Astrocyte (in vitro differentiated cells and primary cell): ENCODE results near the gene CACNA1C. TPM values are rescaled to one million over a fixed set of nuclear protein-coding genes. Genes with fewer than 3 reads are reported as not detected.

Experiments used
- DNase-seq: peaks from one replicate; pipeline ENCODE4 v3.0.0-alpha.2; 2010; ENCODE audit warnings: low read depth
- FAIRE-seq: peaks from 2 replicates; lab custom pipeline; 2011; peaks lifted over from hg19 to GRCh38; lab: Jason Lieb, UNC
- H2AFZ ChIP-seq: 2 replicates; pipeline ENCODE4 v1.6.0; 2012; ENCODE audit warnings: low read depth, low read length, inconsistent platforms
- H3K27ac ChIP-seq: 2 replicates; pipeline ENCODE4 v1.5.1; 2011; ENCODE audit warnings: low read depth, low read length, inconsistent platforms
- H3K27me3 ChIP-seq: 2 replicates; pipeline ENCODE4 v1.6.0; 2011; ENCODE audit warnings: low read length, inconsistent platforms; ENCODE audit not compliant: insufficient read depth
- H3K36me3 ChIP-seq: 2 replicates; pipeline ENCODE4 v1.5.1; 2011; ENCODE audit warnings: low read length, inconsistent platforms; ENCODE audit not compliant: insufficient read depth
- H3K4me1 ChIP-seq: 2 replicates; pipeline ENCODE4 v1.5.1; 2011; ENCODE audit warnings: low read length, inconsistent platforms; ENCODE audit not compliant: insufficient read depth
- H3K4me2 ChIP-seq: 2 replicates; pipeline ENCODE4 v1.6.0; 2012; ENCODE audit warnings: low read length, inconsistent platforms
- H3K4me3 ChIP-seq: 2 replicates; pipeline ENCODE4 v1.5.1; 2011; ENCODE audit warnings: low read depth, mild to moderate bottlenecking, low read length, inconsistent platforms; ENCODE audit not compliant: insufficient read depth
- H3K79me2 ChIP-seq: 2 replicates; pipeline ENCODE4 v1.6.0; 2012; ENCODE audit warnings: mild to moderate bottlenecking, low read length, inconsistent platforms; ENCODE audit not compliant: insufficient read depth
- H3K9ac ChIP-seq: 2 replicates; pipeline ENCODE4 v1.6.0; 2012; ENCODE audit warnings: mild to moderate bottlenecking, low read length, inconsistent platforms
- H3K9me3 ChIP-seq: 2 replicates; pipeline ENCODE4 v1.5.1; 2012; ENCODE audit warnings: low read depth, mild to moderate bottlenecking, low read length, inconsistent platforms; ENCODE audit not compliant: insufficient read depth
- H4K20me1 ChIP-seq: 2 replicates; pipeline ENCODE4 v1.6.0; 2012; ENCODE audit warnings: low read length, inconsistent platforms; ENCODE audit not compliant: insufficient read depth
- H3K27ac Mint-ChIP-seq: one replicate; pipeline ENCODE4 v1.8.0; 2021; ENCODE audit warnings: mild to moderate bottlenecking, mixed read lengths; ENCODE audit not compliant: unreplicated experiment
- H3K27me3 Mint-ChIP-seq: one replicate; pipeline ENCODE4 v1.8.0; 2021; ENCODE audit warnings: low read depth, mixed read lengths; ENCODE audit not compliant: unreplicated experiment
- H3K36me3 Mint-ChIP-seq: one replicate; pipeline ENCODE4 v1.8.0; 2021; ENCODE audit warnings: low read depth, mixed read lengths; ENCODE audit not compliant: unreplicated experiment
- H3K4me1 Mint-ChIP-seq: one replicate; pipeline ENCODE4 v1.8.0; 2021; ENCODE audit warnings: low read depth, mixed read lengths; ENCODE audit not compliant: unreplicated experiment
- H3K4me3 Mint-ChIP-seq: one replicate; pipeline ENCODE4 v1.8.0; 2021; ENCODE audit warnings: mild to moderate bottlenecking, moderate library complexity, mixed read lengths; ENCODE audit not compliant: unreplicated experiment
- H3K9me3 Mint-ChIP-seq: one replicate; pipeline ENCODE4 v1.8.0; 2021; ENCODE audit warnings: mild to moderate bottlenecking, mixed read lengths; ENCODE audit not compliant: unreplicated experiment
- CTCF ChIP-seq: IDR thresholded peaks from 2 replicates; pipeline ENCODE4 v1.5.1; 2011; ENCODE audit warnings: low read depth, mild to moderate bottlenecking, inconsistent platforms, low read length, moderate library complexity; ENCODE audit not compliant: insufficient read depth
- EZH2 ChIP-seq: IDR thresholded peaks from 2 replicates; pipeline ENCODE4 v1.6.1; 2012; ENCODE audit warnings: mild to moderate bottlenecking, low read length, inconsistent platforms; ENCODE audit not compliant: insufficient read depth
- total RNA-seq: library from RNA; stranded (reverse); gene quantifications from 2 replicates; pipeline ENCODE4 v1.2.1, GENCODE V29; 2021

Gene CACNA1C
- total RNA-seq, 1 donor from 2014 or later = 2.1 TPM

DNA sequence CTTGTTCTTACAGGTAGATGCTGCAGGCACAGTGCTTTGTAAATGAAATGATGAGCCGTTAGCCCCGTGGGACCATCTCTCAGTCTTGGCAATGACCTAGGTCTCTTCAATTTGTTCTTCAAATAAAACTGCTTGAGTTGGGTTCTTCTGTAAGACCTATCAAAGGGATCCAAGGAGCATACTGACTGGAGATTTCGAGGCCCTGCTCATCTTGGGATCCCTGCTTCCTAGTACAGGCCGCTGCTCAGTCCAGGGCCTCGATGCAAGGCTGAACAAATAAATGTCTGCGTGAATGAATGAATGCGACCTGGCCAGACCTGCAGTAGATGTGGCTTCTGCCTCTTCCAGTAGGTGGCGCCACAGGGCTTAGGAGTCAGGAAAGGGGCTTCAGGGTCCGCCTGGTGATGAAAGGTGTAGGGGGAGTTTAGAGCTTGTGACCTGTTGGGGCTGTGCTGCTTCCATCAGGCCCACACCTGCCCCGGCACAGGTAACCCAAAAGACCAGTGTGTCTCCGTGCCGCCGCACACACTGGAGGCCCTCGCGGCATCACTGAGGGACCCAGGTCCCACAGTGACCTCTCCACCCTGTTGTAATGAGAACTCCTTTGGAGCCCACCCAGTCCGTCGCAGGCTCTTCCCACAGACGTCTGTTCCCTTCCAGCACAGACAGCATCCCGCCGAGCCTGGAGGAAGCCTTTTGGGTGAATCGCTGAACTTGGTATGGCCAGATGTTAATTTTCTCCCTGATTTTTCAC, 4.4 kb downstream of the CACNA1C start:
- no peak for FAIRE-seq
- Mint-ChIP-seq H3K27me3 (peaks cover 58% of the 10 kb centered on the region), H3K4me3 (no peak overlapping the region), H3K4me1 (peaks cover 2% of the 10 kb centered on the region), H3K36me3 (no peaks in the 10 kb centered on the region), H3K9me3 (no peaks in the 10 kb centered on the region), H3K27ac (no peak overlapping the region)
- Histone ChIP-seq H3K4me1 (no peaks in the 10 kb centered on the region), H3K9me3 (no peaks in the 10 kb centered on the region), H3K79me2 (no peaks in the 10 kb centered on the region), H4K20me1 (peaks cover 15% of the 10 kb centered on the region), H3K4me2 (no peak overlapping the region), H3K27me3 (peaks cover 8% of the 10 kb centered on the region), H2AFZ (no peak overlapping the region), H3K27ac (no peak overlapping the region), H3K36me3 (no peaks in the 10 kb centered on the region), H3K9ac (no peak overlapping the region), H3K4me3 (no peak overlapping the region)
- TF ChIP-seq CTCF (peak; percentile 73), EZH2 (no peak)
- DNase-seq = no peak

- Histone ChIP-seq H3K27me3 (peaks cover 8% of the 10 kb centered on the region), H3K36me3 (no peaks in the 10 kb centered on the region), H3K79me2 (no peaks in the 10 kb centered on the region), H3K9me3 (no peaks in the 10 kb centered on the region), H4K20me1 (peaks cover 15% of the 10 kb centered on the region), H3K27ac (no peak overlapping the region), H3K4me1 (no peaks in the 10 kb centered on the region), H3K4me3 (no peak overlapping the region), H2AFZ (no peak overlapping the region), H3K9ac (no peak overlapping the region), H3K4me2 (no peak overlapping the region)
- Mint-ChIP-seq H3K4me3 (no peak overlapping the region), H3K4me1 (peaks cover 2% of the 10 kb centered on the region), H3K9me3 (peaks cover 2% of the 10 kb centered on the region), H3K27me3 (peaks cover 61% of the 10 kb centered on the region), H3K36me3 (no peaks in the 10 kb centered on the region), H3K27ac (no peak overlapping the region)
- no peak for DNase-seq
- no peak for TF ChIP-seq EZH2
- TF ChIP-seq CTCF = no peak
- no peak for FAIRE-seq
Observed at GRCh38 chr12:2057795-2058408, 5.1 kb downstream of the CACNA1C start.

DNA sequence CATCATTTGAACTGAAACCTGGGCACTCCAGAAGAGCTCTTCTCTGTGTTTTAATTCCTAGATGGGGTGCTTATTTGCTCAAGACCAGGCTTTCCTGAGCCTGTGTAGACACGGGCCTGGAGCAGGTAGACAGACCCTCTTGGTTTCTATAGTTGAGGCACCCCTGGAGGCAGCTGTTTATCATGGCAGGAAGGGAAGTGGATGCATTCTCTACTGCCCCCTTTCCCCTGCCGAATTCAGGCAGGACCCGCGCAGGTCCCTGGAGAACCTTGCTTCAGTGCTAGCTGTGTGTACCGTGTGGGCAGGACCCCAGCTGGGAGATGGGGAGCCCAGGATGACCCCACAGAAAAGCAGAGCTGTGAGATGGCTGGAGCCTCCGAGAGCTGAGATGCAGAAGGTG, 6.0 kb downstream of the CACNA1C start:
- no peak overlapping the region for H3K4me3 ChIP-seq
- FAIRE-seq (no peak), DNase-seq (no peak)
- H3K4me2 ChIP-seq = no peak overlapping the region
- Mint-ChIP-seq H3K27me3 (peaks cover 59% of the 10 kb centered on the region), H3K4me1 (peaks cover 2% of the 10 kb centered on the region), H3K27ac (no peak overlapping the region), H3K36me3 (no peaks in the 10 kb centered on the region), H3K4me3 (no peak overlapping the region), H3K9me3 (peaks cover 9% of the 10 kb centered on the region)
- H3K36me3 ChIP-seq = no peaks in the 10 kb centered on the region
- H3K9ac ChIP-seq = no peak overlapping the region
- H2AFZ ChIP-seq = no peak overlapping the region
- TF ChIP-seq CTCF (no peak), EZH2 (no peak)
- H3K4me1 ChIP-seq = no peaks in the 10 kb centered on the region
- H3K79me2 ChIP-seq = no peaks in the 10 kb centered on the region
- peaks cover 15% of the 10 kb centered on the region for H4K20me1 ChIP-seq
- H3K27me3 ChIP-seq = peaks cover 8% of the 10 kb centered on the region
- H3K9me3 ChIP-seq = no peaks in the 10 kb centered on the region
- H3K27ac ChIP-seq = no peak overlapping the region
